CD4-positive, alpha-beta T cell treated with Interleukin-4 for 1 hour (primary cell): Measurements from ENCODE around the gene SORBS1.

ENCODE experiments used
- DNase-seq, 2 donors: peaks; one replicate each; pipeline ENCODE4 v3.0.0-alpha.2; 2020 to 2022

Gene SORBS1

DNA sequence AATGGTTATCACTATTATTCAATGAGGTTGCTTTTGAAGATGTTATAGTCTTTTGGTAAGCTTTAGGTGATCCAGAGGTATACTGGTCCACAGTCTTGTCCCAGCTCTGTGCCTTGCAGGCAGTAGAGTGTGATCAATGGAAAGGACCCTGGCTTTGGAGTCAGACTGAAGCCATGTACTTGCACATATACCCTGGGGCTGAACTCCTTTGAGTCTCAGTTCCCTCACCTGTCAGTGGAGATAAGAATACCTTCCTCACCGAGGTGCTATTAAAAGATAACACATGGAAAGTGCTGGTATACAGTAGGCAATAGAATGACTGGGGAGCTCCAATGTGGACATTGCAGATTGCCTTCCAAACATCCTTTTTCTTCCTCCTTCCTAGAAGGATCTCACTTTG, 254.3 kb downstream of the SORBS1 start:
- no peak for DNase-seq

DNA sequence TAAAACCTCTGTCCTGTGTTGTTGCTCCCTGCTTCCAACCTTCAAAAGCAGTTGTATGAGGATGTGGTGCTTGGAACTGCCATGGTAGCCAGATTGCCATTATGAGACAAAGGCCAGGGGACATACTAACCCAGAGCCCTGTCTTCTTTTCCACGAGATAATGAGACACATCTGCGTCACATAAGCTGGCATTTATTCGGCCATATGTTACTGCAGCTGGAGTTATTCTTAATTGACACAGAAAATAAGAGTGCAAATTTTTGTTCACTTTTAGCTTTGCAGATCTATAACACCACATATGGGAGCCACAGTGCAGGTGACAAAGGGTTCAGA, 254.9 kb downstream of the SORBS1 start:
- no peak for DNase-seq

DNA sequence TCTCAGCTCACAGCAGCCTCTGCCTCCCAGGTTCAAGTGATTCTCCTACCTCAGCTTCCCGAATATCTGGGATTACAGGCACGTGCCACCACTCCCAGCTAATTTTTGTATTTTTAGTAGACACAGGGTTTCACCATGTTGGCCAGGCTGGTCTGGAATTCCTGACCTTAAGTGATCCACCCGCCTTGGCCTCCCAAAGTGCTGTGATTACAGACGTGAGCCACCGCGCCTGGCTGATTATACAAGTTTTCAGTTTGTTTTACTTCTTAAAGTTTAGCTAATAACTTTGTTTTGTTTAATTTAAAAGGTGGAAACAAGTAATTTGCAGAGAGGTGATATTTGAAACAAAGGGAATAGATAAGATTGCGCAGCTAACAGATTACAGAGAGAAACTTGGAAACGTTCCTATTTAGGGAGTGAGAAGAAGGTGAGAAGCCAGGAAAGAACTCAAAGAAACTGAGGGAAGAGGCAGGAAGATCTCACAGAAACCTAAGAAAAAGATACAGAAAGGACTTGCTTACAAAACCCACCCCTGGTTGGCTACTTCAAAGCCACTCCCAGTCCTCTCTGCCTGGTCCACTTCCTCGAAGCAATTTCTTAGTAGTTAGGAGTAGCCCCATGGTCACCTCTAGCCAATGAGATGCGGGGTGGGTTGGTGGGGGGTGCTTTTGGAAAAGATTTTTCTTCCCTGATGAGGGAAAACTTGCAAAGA, 255.4 kb downstream of the SORBS1 start:
- no peak for DNase-seq

DNA sequence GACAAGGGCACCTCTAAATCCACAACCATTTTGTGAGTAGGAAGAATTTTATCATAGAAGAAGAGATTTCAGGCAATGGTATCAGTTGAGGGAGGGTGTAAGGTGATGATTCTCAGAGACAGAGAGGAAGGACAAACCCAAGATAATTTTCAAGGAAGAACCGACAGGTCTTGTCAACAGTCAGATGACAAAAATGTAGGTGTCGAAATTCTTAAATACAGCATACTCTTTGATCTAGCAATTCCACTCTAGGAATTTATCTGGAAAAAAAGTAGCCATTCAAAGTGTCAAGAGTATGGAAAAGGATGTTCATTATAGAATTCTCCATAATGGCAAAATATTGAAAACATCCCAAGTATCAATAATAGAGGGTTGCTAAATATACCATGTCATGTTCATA, 256.2 kb downstream of the SORBS1 start:
- DNase-seq, result no peak

DNA sequence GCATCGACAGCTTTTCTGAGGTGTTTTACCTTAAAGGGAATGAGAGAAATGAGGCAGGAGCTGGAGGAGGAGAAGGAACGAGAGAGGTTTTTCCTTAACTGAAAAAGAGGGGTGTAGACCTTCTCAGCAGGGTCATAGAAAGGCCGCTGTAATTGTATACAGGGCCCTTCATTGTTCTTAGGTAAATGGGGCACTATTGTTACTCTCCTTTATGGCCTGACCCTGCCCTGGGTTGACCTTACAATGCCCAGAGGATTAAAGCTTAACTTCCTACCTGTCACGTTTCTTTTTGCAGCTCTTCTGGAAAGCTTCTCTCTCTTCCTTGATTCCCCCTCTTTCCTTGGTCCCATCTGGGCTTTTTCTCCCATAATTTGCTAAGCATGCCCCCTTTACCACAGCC, 256.7 kb downstream of the SORBS1 start:
- DNase-seq, result no peak

DNA sequence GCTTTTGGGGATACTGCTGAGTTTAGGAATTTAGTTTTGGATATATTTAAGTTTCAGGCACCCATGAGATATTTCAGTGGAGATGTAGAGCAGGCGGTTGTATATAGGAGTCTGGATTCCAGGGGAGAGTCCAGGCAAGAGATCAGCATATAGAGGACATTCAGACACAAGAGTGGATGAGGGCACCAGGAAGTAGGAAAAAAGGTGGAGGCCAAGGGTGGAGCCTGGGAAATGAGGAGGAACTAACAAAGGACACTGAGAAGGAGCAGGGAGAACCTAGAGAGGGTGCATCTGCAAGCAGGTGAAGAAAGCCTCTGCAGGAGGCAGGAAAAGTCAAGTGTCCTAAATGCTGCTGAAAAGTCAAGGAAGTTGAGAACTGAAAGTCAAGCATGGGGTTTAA, 257.2 kb downstream of the SORBS1 start:
- DNase-seq, result no peak

DNA sequence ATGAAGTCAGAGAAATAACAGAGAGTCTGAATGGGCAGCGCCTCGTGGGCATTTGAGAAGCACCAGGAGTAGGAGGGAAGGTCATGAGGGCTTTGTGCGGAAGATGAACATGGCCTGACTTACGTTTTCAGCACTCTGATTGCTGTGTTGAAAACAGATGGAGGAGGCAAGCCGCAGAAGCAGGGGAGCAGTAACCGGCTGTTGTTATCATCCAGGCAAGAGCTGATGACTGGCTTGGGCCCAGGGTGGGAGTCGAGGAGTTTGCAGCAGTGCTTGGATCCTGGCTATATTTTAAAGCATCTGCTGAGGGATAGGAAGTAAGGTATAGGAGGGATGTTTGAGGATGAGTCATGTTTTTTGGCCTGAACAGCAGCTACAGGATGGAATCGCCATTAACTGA, 257.6 kb downstream of the SORBS1 start:
- DNase-seq, result no peak

DNA sequence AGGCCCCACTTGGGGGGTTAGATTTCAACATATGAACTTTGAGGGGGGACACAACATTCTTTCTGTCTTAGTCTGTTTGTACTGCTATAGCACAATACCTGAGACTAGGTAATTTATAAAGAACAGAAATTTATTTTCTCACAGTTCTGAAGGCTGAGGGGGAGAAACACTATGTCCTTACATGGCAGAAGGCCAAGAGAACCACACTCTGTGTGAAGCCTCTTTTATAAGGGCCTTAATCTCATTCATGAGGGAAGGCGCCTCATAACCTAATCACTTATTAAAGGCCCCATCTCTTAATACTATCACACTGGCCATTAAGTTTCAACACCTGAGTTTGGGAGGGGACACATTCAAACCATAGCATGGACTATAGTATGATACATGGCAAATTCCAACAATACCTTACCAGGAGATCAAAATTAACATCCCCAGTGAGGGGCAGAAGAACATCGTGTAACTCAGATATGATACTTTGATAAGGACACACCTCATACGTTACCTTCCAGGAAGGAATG, 261.1 kb downstream of the SORBS1 start:
- no peak for DNase-seq

DNA sequence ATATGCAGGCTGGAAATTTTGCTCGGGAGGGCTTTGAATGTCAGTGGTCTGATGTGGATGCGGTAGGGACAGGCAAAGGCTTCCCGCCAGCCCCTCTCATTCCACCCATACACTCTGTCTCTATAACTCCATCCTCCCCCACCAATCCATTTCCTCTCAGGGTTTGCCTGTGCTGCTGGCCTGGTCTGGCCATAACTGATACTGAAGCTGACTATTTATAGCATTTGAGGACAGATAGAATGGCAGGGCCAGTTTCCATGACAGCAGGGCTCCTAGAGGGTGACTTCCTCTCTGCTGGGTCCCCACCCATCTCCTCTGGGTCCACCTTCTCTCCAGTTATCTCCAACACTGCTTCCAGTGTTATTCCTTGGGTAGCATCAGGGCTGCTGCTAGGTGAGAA, 263.8 kb downstream of the SORBS1 start:
- no peak for DNase-seq

DNA sequence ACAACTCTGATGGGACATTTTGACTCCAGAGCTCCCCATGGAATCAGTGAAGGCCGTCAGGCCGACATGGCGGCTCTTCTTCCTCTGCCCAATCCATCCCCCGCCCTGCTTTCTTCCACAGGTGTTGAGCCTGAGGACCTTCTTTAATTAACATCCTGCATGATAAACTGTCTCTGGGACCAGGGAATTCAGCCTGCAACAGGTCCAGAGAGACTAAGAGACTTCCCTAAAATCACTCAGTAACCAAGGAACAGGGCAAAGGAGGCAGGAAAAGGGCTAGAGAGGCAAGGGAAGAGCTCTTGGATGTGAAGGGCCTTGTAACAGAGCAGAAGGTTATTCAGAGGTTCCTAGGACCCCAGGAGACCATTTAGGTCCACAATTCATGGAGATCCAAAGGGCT, 264.4 kb downstream of the SORBS1 start:
- no peak for DNase-seq

DNA sequence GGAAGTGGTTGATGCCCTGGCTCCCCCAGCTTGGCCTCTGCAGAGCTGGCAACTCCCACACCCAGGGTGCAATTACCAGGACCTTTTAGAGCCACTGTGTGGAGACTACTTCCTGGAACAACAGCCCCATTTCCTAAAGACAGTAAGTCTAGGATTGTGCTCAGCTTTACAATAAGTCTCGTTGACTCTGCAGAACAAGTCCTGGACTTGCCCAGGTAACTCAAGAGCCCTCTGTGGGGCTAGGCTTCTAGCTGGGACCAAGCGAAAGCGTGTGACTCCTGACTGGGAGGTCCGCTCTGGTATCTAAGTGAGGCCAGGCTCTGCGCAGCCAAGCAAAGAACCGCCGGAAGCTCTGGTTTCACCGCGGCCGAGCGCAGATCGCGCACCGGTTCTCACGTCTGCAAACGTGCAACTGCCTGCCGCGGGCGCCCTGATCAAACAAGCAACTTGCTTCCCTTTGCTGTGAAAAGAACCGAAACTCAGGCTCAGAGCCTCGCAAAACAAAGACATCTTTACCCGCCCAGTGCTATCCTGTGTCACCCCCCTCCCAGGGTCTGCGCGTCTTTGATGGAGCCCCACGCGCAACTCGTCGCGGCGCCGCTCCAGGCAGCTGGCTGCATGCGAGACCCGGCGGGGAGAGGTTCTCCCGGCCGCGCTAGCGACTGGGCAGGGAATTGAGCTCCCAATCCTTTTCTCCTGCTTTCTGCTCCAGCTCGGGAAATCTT, 266.0 kb downstream of the SORBS1 start:
- DNase-seq, result peak; percentile 37 to 80

DNA sequence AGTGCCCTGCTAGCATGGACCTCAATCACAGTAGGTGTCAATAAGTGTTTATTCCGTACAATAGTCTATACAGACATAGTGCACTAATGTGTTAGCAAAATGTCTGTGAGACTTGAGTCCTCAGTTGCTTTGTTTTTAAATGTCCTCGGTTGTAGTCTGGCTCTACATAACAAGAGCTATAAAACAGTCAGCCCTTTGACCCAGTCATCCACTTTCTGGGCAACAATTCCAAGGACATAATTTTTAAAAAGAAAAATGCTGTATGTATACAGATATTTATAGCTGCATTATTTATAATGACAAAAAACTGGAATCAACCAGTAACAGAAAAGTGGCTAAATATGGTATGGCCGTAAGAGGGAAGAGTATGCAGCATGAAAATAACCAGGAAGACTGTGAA, 267.5 kb downstream of the SORBS1 start:
- no peak for DNase-seq

DNA sequence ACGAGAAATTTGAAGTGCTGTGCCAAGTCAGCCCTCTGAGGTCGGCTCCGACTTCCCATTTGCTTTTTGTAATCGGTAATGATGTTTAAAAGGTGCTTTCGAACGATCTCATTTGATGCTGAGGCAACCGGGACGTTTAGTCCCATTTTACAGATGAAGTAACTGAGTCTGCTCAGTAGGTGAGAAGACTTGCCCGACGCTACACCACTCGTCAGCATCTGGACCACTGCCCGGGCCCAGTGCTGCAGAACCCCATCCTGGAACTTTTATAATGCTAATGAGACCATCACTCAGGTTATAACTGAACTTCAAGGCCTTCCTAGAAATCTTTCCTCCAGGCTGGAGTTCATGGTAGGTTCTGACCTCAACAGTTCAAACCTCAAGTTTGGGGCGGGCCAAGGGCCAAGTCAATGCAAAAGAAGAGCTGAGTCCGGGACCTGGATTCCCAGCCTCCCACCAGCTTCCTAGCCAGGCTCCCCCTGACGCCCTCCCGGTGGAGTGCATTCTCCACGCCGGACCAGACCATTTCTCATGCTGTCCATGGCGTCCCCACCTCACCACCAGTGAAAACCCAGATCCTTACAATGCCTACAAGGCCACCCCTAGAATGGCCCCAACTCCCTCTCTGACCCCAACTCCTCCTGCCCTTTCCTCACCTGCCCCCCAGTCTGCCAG, 269.7 kb downstream of the SORBS1 start:
- no peak for DNase-seq

DNA sequence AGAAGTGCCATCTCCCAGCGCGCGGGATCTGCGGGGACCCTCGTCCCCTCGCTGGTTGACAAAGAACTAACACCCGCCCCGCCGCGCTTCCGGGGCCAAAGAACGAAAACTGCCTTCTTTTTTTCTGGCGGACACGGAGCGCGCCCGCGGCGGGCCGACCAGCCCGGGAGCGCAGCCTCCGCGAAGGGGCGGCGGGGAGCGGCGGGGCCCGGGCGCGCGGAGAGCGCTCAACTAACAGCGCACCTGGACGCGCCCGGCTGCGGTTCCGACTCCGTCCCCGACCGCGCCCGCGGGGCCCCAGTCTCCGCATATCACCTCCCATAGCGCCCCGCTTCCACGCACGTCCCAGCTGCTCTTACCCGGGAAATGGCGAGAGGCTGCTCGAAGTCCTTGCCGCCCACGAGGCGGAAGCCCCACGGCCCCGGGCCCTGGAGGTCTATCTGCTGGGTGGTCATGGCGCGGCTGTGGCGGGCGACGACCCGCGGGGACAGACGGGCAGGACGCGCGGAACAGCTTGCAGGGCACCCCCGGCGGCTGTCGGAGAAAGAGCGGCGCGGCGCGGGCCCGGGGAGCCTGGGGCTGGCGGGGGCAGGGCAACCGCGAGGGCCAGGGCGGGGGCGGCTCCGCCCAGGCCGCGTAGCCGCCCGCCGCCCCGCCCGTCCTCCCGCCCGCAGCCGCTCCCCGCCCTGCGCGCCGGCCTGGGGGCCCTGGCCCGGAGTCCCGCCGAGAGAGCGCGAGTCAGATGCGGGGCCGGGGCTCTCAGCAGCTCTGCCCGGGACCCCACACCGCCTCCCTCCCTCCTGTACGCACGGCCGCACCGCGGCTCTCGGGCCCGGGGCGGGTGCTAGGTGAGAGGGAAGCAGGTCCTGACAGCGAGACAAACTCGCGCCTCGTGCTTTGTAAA, 270.5 kb downstream of the SORBS1 start, which contains the start of gene PDLIM1:
Gene PDLIM1 (minus strand): TSS at position 543 of the 904 bp plus-strand sequence. CDS start 88 bp downstream, at position 455.
- peak; percentile 44 to 73 for DNase-seq

DNA sequence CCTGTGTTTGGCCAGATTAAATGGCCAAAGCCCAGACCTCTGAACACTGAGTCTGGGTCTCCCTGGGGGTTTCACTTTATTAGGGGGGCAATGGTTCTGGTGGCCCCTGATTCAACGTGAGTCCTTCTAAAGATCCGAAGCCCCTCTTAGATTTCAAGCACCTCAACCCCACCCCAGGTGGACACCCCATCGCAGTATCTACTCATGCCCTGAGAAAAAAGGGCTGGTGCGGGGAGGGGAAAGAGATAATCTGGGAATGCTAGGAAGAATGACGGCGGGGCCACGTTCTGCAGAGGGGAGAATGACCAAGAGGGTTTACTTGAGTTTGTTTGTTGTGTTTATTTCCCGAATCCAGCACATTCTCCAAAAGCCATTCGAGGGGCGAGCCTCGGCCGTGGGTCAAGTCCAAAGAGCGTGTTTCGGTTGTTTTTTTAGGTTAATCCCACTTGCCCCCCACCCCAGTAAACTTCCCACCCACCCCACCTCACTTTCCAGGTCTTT, 271.2 kb downstream of the SORBS1 start:
- DNase-seq, result no peak

DNA sequence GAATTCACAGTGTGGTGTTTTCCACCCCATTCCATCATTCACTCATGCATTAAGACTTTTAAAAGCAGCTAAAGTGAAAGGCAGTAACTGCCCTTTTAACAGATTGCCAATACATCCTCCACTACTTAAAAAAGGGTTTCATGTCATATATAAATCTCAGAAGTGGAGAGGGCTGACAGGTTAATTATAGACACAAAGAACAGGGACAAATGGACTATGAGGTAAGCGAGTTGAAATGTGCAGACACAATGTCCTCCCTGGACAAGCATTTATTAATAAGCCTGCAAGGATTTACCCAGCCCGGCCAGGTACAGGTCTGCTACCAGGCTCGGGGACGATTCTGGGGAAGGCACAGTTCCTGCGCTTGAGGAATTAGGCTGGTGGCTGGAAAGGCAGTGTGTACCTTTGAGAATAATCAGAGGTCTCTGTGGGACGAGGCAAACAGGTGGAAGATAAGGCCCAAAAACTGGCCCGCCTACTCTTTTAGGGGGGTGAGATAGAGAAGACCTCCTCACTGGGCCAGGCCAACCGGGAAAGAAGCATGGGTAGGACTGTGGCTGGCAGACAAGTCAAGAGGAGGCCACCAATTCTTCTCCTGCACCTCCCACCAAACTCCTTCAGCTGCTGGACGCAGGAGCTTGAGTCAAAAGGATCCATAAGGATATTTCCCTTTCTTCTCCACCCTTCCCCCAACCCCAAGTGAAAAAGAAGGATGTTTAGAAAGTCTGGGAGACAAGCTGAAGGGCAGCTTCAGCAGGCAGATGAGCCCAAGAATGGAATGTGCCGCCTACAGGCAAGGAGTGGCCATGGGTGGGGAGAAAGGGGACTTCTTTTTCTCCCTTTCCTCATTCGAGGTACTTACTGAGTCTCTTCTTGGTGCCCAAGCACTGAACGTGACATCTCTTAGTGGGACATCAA, 271.9 kb downstream of the SORBS1 start:
- no peak for DNase-seq

DNA sequence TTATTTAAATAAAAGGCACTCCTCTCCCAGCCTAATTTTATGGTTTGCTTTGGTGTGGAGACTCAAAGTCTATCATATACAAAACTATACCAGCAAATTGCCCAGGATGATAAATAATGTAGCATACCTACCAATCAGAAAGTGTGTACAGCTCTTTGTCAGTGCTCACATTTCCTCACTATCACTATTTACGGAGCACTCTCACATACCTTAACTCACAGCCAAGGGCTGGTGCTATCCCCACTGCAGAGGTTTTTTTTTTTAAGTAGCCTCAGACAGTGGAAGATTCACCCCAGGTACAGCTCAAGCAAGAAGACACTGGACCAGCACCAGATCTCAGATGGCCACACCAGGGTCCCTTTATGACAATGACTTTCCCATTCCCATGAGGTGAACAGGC, 272.9 kb downstream of the SORBS1 start:
- no peak for DNase-seq

DNA sequence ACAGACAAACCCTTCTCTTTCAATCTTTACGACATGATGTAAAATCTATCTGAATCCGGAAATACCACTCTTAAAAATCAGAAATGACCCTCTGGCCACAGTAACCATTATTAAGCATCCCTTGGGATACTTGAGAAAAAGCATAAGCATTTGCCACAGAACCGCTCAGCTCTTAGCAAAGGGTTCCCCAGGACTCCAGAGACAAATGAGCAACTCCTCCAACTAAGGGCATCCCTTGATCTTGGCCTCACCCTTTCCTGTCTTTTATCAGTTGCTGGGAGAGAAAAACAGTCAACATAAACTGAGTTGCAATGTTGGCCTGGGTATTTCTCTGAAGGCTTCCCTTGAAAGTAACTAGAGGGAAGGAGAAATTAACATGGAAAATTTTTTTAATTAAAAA, 273.9 kb downstream of the SORBS1 start:
- no peak for DNase-seq

DNA sequence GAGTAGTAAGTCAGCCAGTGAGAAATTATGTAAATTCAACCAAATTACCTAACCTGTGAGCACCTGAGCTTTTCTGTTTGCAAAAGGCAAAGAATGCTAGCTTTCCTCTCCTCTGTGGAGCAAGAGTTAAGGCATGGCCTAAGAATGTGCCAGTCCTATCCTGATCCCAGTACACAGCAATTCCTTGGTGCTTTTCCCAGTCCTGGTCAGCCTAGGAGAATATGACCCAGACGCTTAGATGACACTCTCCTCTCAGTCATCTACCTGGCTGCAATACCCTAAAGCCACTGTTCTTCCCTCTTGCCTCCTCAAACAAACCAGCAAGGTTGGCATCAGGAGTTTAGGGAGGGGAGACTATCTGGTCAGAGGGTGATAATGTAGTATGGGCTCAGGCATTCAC, 274.5 kb downstream of the SORBS1 start:
- DNase-seq, result no peak

DNA sequence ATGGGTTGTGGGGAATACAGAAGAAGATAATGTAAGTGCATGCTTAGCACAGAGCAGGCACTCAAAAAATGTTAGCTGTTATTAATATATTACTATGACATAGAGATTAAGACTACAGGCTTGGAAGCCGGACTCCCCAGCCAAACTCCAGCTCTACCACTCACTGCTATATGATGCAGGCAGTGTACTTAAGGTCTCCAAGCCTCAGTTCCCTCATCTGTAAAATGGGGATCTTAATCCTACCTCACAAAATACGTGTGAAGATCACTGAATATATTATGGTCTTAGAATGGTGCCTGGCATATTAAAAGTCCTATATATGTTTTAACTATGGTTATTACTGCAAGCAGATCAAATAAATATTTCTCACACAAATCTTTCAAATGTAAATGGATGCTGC, 275.6 kb downstream of the SORBS1 start:
- DNase-seq, result no peak

DNA sequence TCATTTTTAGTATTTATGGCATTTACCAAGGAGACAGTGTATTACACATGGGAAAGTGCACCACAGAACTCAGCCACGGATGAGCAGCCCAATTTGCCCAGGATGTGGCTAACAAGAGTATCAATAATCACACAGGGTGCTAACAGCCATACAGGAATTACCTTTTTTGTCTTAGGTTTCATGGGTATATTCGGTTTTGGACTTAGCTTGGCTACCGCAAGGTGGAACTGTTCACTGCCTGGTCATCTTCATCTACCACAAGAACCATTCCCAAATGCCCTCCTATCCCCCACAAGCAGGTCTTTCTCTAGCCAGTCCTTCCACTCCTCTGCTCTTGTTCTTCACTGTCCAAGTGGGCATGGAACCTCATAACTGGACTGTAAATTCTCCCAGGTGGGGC, 276.4 kb downstream of the SORBS1 start:
- DNase-seq, result no peak

DNA sequence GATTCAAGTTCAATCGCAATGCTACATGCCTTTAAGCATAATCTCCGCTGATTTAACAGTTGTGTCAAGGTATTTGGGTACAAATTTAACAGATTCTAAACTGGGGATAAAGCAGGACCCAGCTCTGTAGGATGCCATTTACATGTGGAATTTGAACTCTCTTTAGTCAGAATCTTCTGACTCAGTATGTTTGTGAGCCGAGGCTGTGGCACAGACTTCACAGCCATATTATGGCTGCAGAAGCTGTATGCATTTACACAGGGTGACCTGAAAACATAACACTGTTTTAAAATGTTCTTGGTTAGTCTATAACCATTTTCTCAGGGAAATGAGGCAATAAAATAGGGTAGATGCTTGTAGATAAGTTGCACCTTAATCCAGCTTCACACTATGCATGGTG, 279.1 kb downstream of the SORBS1 start:
- DNase-seq, result no peak
